NCI-H128 (cell line): ENCODE measurements around the gene IDNK.

Experiments
- DNase-seq: peaks from one replicate; lab custom pipeline; 2025; ENCODE audit not compliant: unreplicated experiment; lab: John Stamatoyannopoulos, UW

IDNK gene

GRCh38 chr9:83681490-83681889, 58.5 kb downstream of the IDNK start:
- no peak for DNase-seq

DNA sequence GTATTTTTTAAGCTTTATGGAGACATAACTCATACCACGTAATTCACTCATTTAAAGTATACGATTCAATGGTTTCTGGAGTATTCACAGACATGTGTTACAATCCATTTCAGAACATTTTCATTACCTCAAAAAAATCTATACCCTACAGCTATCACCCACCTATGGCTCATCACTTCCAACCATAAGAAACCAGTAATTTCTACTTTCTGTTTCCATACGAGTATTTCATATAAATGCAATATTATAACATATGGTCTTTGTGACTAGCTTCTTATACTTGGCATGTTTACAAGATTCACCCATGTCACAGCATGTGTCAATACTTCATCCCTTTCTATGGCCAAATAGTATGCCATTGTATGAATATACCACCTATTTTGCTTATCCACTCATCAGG, 66.0 kb downstream of the IDNK start:
- DNase-seq, result no peak

GRCh38 chr9:83691492-83691891, 68.5 kb downstream of the IDNK start:
- no peak for DNase-seq
